DND-41 (cell line): ENCODE measurements around the gene ARHGEF25.
"Not testable (repeated sequence)": the region's sequence is repeated elsewhere in the genome, so short reads cannot be mapped to it uniquely, and the experiment has no call there.

Experiments used
- ATAC-seq: fragments of 200-7000 bp; cut with Tn5 transposase; 3 replicates; pipeline ENCODE4 v1.9.1; 2021; ENCODE audit warnings: low read depth; ENCODE audit not compliant: insufficient read depth
- DNase-seq: peaks from one replicate; pipeline ENCODE4 v3.0.0-alpha.2; 2020
- H2AFZ ChIP-seq: 2 replicates; pipeline ENCODE4 v1.6.0; 2012; ENCODE audit warnings: low read depth, low read length
- H3K27ac ChIP-seq: 2 replicates; pipeline ENCODE4 v1.5.1; 2012; ENCODE audit warnings: low read length, inconsistent platforms
- H3K27me3 ChIP-seq: fragments of 200-600 bp; sonication (generic); 2 replicates; pipeline ENCODE4 v1.6.0; 2012; ENCODE audit warnings: low read length, mild to moderate bottlenecking, inconsistent platforms; ENCODE audit not compliant: insufficient read depth, poor library complexity
- H3K36me3 ChIP-seq: 2 replicates; pipeline ENCODE4 v1.5.1; 2012; ENCODE audit warnings: low read length, inconsistent platforms; ENCODE audit not compliant: insufficient read depth
- H3K4me1 ChIP-seq: 2 replicates; pipeline ENCODE4 v1.5.1; 2012; ENCODE audit warnings: mild to moderate bottlenecking, low read length; ENCODE audit not compliant: insufficient read depth
- H3K4me2 ChIP-seq: 2 replicates; pipeline ENCODE4 v1.6.0; 2012; ENCODE audit warnings: mild to moderate bottlenecking, moderate library complexity, low read length, inconsistent platforms; ENCODE audit not compliant: insufficient read depth
- H3K4me3 ChIP-seq, 2 experiments: fragments of 200-600 bp in 1 of 2; shearing (Covaris generic) in 1 of 2; 2 replicates each; pipeline ENCODE4 v1.5.1; 2012 to 2016; ENCODE audit warnings: inconsistent platforms in 2 of 2, low read length in 2 of 2, mild to moderate bottlenecking in 2 of 2, low read depth in 1 of 2, moderate library complexity in 1 of 2
- H3K79me2 ChIP-seq: 2 replicates; pipeline ENCODE4 v1.6.0; 2012; ENCODE audit warnings: low read length, inconsistent platforms; ENCODE audit not compliant: insufficient read depth
- H3K9ac ChIP-seq: 2 replicates; pipeline ENCODE4 v1.6.0; 2012; ENCODE audit warnings: low read depth, mild to moderate bottlenecking, inconsistent platforms, low read length, moderate library complexity
- H3K9me3 ChIP-seq: 2 replicates; pipeline ENCODE4 v1.5.1; 2012; ENCODE audit warnings: low read length, moderate library complexity, mild to moderate bottlenecking, inconsistent platforms; ENCODE audit not compliant: insufficient read depth, severe bottlenecking
- H4K20me1 ChIP-seq: 2 replicates; pipeline ENCODE4 v1.6.0; 2012; ENCODE audit warnings: low read length; ENCODE audit not compliant: insufficient read depth
- CTCF ChIP-seq: IDR thresholded peaks from 2 replicates; pipeline ENCODE4 v1.5.1; 2012; ENCODE audit warnings: borderline replicate concordance, low read length, moderate library complexity, mild to moderate bottlenecking; ENCODE audit not compliant: poor library complexity, severe bottlenecking; ENCODE audit errors: extremely low read depth
- EZH2 ChIP-seq: IDR thresholded peaks from 3 replicates; pipeline ENCODE4 v1.6.1; 2012; ENCODE audit warnings: borderline replicate concordance, low read depth, mild to moderate bottlenecking, moderate library complexity, low read length, inconsistent platforms; ENCODE audit not compliant: severe bottlenecking

ARHGEF25 gene

GRCh38 chr12:57655541-57656240, 44.5 kb downstream of the ARHGEF25 start:
- Histone ChIP-seq H3K4me1 (no peaks in the 10 kb centered on the region), H3K4me3 (no peak overlapping the region), H4K20me1 (no peaks in the 10 kb centered on the region), H3K9me3 (peaks cover 16% of the 10 kb centered on the region), H3K4me2 (no peak overlapping the region), H3K79me2 (no peaks in the 10 kb centered on the region), H3K27ac (no peak overlapping the region), H2AFZ (no peak overlapping the region), H3K36me3 (no peaks in the 10 kb centered on the region), H3K27me3 (no peaks in the 10 kb centered on the region), H3K9ac (no peak overlapping the region)
- DNase-seq (no peak), ATAC-seq (no peak)
- TF ChIP-seq CTCF (no peak), EZH2 (no peak)

DNA sequence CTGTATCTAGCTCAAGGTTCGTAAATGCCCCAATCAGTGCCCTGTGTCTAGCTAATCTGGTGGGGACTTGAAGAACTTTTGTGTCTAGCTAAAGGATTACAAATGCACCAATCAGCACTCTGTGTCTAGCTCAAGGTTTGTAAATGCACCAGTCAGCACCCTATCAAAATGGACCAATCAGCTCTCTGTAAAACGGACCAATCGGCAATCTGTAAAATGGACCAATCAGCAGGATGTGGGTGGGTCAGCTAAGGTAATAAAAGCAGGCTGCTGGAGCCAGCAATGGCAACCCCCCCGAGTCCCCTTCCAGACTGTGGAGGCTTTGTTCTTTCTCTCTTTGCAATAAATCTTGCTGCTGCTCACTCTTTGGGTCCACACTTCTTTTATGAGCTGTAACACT, 45.2 kb downstream of the ARHGEF25 start:
- H2AFZ ChIP-seq: not testable (repeated sequence)

GRCh38 chr12:57657744-57658143, 46.5 kb downstream of the ARHGEF25 start:
- H3K9me3 ChIP-seq: peaks cover 29% of the 10 kb centered on the region
- no peaks in the 10 kb centered on the region for H4K20me1 ChIP-seq
- no peak overlapping the region for H3K4me3 ChIP-seq
- TF ChIP-seq EZH2 (no peak), CTCF (no peak)
- H3K9ac ChIP-seq: no peak overlapping the region
- H2AFZ ChIP-seq: no peak overlapping the region
- H3K4me2 ChIP-seq: no peak overlapping the region
- H3K27ac ChIP-seq: no peak overlapping the region
- H3K79me2 ChIP-seq: no peaks in the 10 kb centered on the region
- no peaks in the 10 kb centered on the region for H3K36me3 ChIP-seq
- H3K4me1 ChIP-seq: no peaks in the 10 kb centered on the region
- ATAC-seq (no peak), DNase-seq (no peak)
- no peaks in the 10 kb centered on the region for H3K27me3 ChIP-seq

More for the DNA sequence above, 45.2 kb downstream of the ARHGEF25 start:
- H3K4me3 ChIP-seq, H3K9ac ChIP-seq, ATAC-seq, H3K4me2 ChIP-seq, H3K27me3 ChIP-seq, H3K27ac ChIP-seq, H3K79me2 ChIP-seq, H3K36me3 ChIP-seq, H3K4me1 ChIP-seq, DNase-seq, H4K20me1 ChIP-seq: not testable (repeated sequence)
- peaks cover 22% of the 10 kb centered on the region for H3K9me3 ChIP-seq

- Histone ChIP-seq H4K20me1 (no peaks in the 10 kb centered on the region), H3K27me3 (no peaks in the 10 kb centered on the region), H3K79me2 (no peaks in the 10 kb centered on the region), H3K9ac (no peak overlapping the region), H3K4me2 (no peak overlapping the region), H3K36me3 (no peaks in the 10 kb centered on the region), H3K9me3 (peaks cover 26% of the 10 kb centered on the region), H2AFZ (no peak overlapping the region), H3K27ac (no peak overlapping the region), H3K4me3 (no peak overlapping the region), H3K4me1 (no peaks in the 10 kb centered on the region)
- ATAC-seq (no peak), DNase-seq (no peak)
- TF ChIP-seq CTCF: no peak
Measured at GRCh38 chr12:57658890-57659289, 47.7 kb downstream of the ARHGEF25 start.
